HepG2 (cell line): ENCODE measurements around the gene PSMD12. TPM values are rescaled to one million over a fixed set of nuclear protein-coding genes. Genes with fewer than 3 reads are reported as not detected.

Source experiments
- DMTF1 ChIP-seq: sonication (generic); formaldehyde crosslinking; IDR thresholded peaks from 2 replicates; pipeline ENCODE4 v1.4.0; 2020; ENCODE audit warnings: mild to moderate bottlenecking, missing genetic modification reagents
- GFI1 ChIP-seq: sonication (generic); formaldehyde crosslinking; IDR thresholded peaks from 2 replicates; pipeline ENCODE4 v1.5.0; 2020; ENCODE audit warnings: missing genetic modification reagents, mild to moderate bottlenecking, borderline replicate concordance
- HNF4A ChIP-seq: sonication (generic); formaldehyde crosslinking; IDR thresholded peaks from 2 replicates; pipeline ENCODE4 v1.4.0; 2020; ENCODE audit warnings: missing genetic modification reagents
- HNF4G ChIP-seq, 2 experiments: sonication (generic) in 1 of 2; formaldehyde crosslinking in 1 of 2; IDR thresholded peaks; 2 replicates each; pipeline versions ENCODE4 v1.4.0 to v1.6.1; 2011 to 2020; ENCODE audit warnings: borderline replicate concordance in 2 of 2, low read depth in 2 of 2, mild to moderate bottlenecking in 2 of 2, low read length in 1 of 2, missing genetic modification reagents in 1 of 2, moderate library complexity in 1 of 2
- HOXA9 ChIP-seq: sonication (generic); formaldehyde crosslinking; IDR thresholded peaks from 2 replicates; pipeline ENCODE4 v1.8.1; 2022; ENCODE audit warnings: missing genetic modification reagents, mild to moderate bottlenecking, moderate library complexity, borderline replicate concordance
- KMT2B ChIP-seq: IDR thresholded peaks from 2 replicates; pipeline ENCODE4 v1.6.1; 2016; ENCODE audit warnings: missing genetic modification reagents, missing compliant biosample characterization
- MAF1 ChIP-seq: sonication (generic); formaldehyde crosslinking; IDR thresholded peaks from 2 replicates; pipeline ENCODE4 v1.5.0; 2020; ENCODE audit warnings: missing genetic modification reagents, borderline replicate concordance
- MXD1 ChIP-seq: sonication (generic); formaldehyde crosslinking; IDR thresholded peaks from 2 replicates; pipeline ENCODE4 v1.4.0; 2020; ENCODE audit warnings: mild to moderate bottlenecking, missing genetic modification reagents
- ONECUT2 ChIP-seq: sonication (generic); formaldehyde crosslinking; IDR thresholded peaks from 2 replicates; pipeline ENCODE4 v1.4.0; 2020; ENCODE audit warnings: missing genetic modification reagents
- PAXIP1 ChIP-seq: sonication (generic); formaldehyde crosslinking; conservative IDR thresholded peaks from 2 replicates; pipeline ENCODE4 v1.4.0; 2020; ENCODE audit warnings: mild to moderate bottlenecking, missing genetic modification reagents, moderate library complexity
- RBM22 ChIP-seq: fragments of 200-400 bp; formaldehyde crosslinking; optimal IDR thresholded peaks from 2 replicates; pipeline ENCODE3; 2017; ENCODE audit warnings: mild to moderate bottlenecking, low read length, moderate library complexity
- SMC3 ChIP-seq: IDR thresholded peaks from 2 replicates; pipeline ENCODE4 v1.6.1; 2011; ENCODE audit warnings: low read length, improper control_type of control experiment
- ZBTB20 ChIP-seq: sonication (generic); formaldehyde crosslinking; IDR thresholded peaks from 2 replicates; pipeline ENCODE4 v1.8.1; 2023; ENCODE audit warnings: missing genetic modification reagents, low read depth, mild to moderate bottlenecking, borderline replicate concordance
- ZNF143 ChIP-seq: sonication (generic); formaldehyde crosslinking; IDR thresholded peaks from 2 replicates; pipeline ENCODE4 v1.4.0; 2020; ENCODE audit warnings: missing genetic modification reagents
- ZNF350 ChIP-seq: sonication (generic); formaldehyde crosslinking; IDR thresholded peaks from 2 replicates; pipeline ENCODE4 v1.4.0; 2020; ENCODE audit warnings: mild to moderate bottlenecking, low read depth, missing genetic modification reagents, borderline replicate concordance
- ZNF513 ChIP-seq: sonication (generic); formaldehyde crosslinking; conservative IDR thresholded peaks from 2 replicates; pipeline ENCODE4 v1.5.0; 2020; ENCODE audit warnings: missing genetic modification reagents
- ZNF574 ChIP-seq: sonication (generic); formaldehyde crosslinking; IDR thresholded peaks from 2 replicates; pipeline ENCODE4 v1.4.0; 2020; ENCODE audit warnings: missing genetic modification reagents
- ZSCAN12 ChIP-seq: sonication (generic); formaldehyde crosslinking; IDR thresholded peaks from 2 replicates; pipeline ENCODE4 v1.9.0; 2021; ENCODE audit warnings: mild to moderate bottlenecking, missing genetic modification reagents
- ZSCAN29 ChIP-seq: sonication (generic); formaldehyde crosslinking; conservative IDR thresholded peaks from 2 replicates; pipeline ENCODE4 v1.4.0; 2020; ENCODE audit warnings: mild to moderate bottlenecking, missing genetic modification reagents
- ZSCAN9 ChIP-seq: IDR thresholded peaks from 2 replicates; pipeline ENCODE4 v1.6.1; 2016; ENCODE audit warnings: borderline replicate concordance
- polyA plus RNA-seq, 8 experiments: library from polyadenylated mRNA; depleted of rRNA in 3 of 8; stranded (reverse) in 7 of 8; unstranded in 1 of 8; fragments of >200 nt; fragmentation: Illumina TruSeq in 4 of 8; extraction: Trizol in 4 of 8; gene quantifications; 2 replicates each; pipeline versions ENCODE4 v1.2.1 to v1.2.3, GENCODE V29; 2011 to 2016; ENCODE audit warnings: low read depth in 4 of 8, missing spikeins in 1 of 8, mixed read lengths in 1 of 8; ENCODE audit not compliant: insufficient read depth in 1 of 8
- total RNA-seq, 5 experiments: library from RNA; depleted of rRNA; stranded (reverse); fragments of >200 nt; fragmentation: Illumina TruSeq; extraction: Trizol; gene quantifications; 2 replicates each; pipeline ENCODE4 v1.2.3, GENCODE V29; 2016; ENCODE audit warnings: low read depth in 1 of 5

Gene PSMD12
- total and polyA plus RNA-seq, 2 of the 13 experiments (the other 11 are each of a cell fraction or from before 2014, with no cell fraction given): 27.4 to 71.7 TPM

GRCh38 chr17:67336859-67337258 lies 29.5 kb downstream of the PSMD12 start (continued):
- TF ChIP-seq KMT2B (CRISPR knock-in tag) (no peak), DMTF1 (no peak), RBM22 (peak; percentile 88), HOXA9 (CRISPR knock-in tag) (no peak), MAF1 (CRISPR knock-in tag) (no peak), HNF4G (IDR thresholded peaks at IDR 0.05; ENCODE audit: borderline replicate concordance, low read depth, low read length) (peak; percentile 83), HNF4G (CRISPR knock-in tag; IDR thresholded peaks at IDR 0.05; ENCODE audit: borderline replicate concordance, low read depth) (0 out of 2 replicates have a peak, but pooled peaks have one; percentile 68), HNF4A (CRISPR knock-in tag) (peak; percentile 89), ZNF143 (CRISPR knock-in tag) (no peak), ZBTB20 (no peak), SMC3 (no peak), ZSCAN9 (CRISPR knock-in tag) (no peak), PAXIP1 (CRISPR knock-in tag) (no peak), ZNF574 (CRISPR knock-in tag) (no peak), ZNF350 (CRISPR knock-in tag) (no peak), MXD1 (CRISPR knock-in tag) (no peak), ZNF513 (no peak), GFI1 (no peak), ZSCAN29 (CRISPR knock-in tag) (no peak), ZSCAN12 (CRISPR knock-in tag) (no peak), ONECUT2 (CRISPR knock-in tag) (no peak)
